ENCODE results near the gene CEP95. TPM values are rescaled to one million over a fixed set of nuclear protein-coding genes. Genes with fewer than 3 reads are reported as not detected.

Gene CEP95
- 30.6 to 38.8 TPM (median 34.5 TPM) in 5 replicates for total RNA-seq (2022; extraction: Qiagen RNA extraction)

GRCh38 chr17:64506576-64507412, at the start of gene CEP95:
Gene CEP95 (plus strand): TSS chr17:64506977. CDS start chr17:64507098, 121 bp downstream.

GRCh38 chr17:64496786-64497564, 9.8 kb upstream of the CEP95 start, which contains the start of gene POLG2:
Gene POLG2 (minus strand): TSS chr17:64497054. CDS start chr17:64496968, 86 bp downstream.

GRCh38 chr17:64506201-64506575, 589 bp upstream of the CEP95 start, which contains the start of gene DDX5:
Gene DDX5 (minus strand): TSS chr17:64506289. CDS start chr17:64506119, 170 bp downstream.

Other genes starting within 250 kb of the CEP95 start
- gene TEX2, start 243.7 kb upstream of the CEP95 start, total RNA-seq (2022; extraction: Qiagen RNA extraction), result 10.6 to 14.0 TPM (median 12.2 TPM) in 5 replicates
- gene PECAM1, start 116.1 kb upstream of the CEP95 start, total RNA-seq (2022; extraction: Qiagen RNA extraction), result 0.03 to 0.56 TPM (median 0.05 TPM) in 5 replicates
- 1.3 to 2.2 TPM (median 1.7 TPM) in 5 replicates for gene MILR1, start 57.9 kb upstream of the CEP95 start, total RNA-seq (2022; extraction: Qiagen RNA extraction)
- gene POLG2, start 9.9 kb upstream of the CEP95 start, total RNA-seq (2022; extraction: Qiagen RNA extraction), result 15.3 to 18.0 TPM (median 16.7 TPM) in 5 replicates
- gene DDX5, start 688 bp upstream of the CEP95 start, total RNA-seq (2022; extraction: Qiagen RNA extraction), result 586 to 1,043 TPM (median 633 TPM) in 5 replicates
- 21.9 to 29.1 TPM (median 27.9 TPM) in 5 replicates for gene SMURF2, start 155.3 kb downstream of the CEP95 start, total RNA-seq (2022; extraction: Qiagen RNA extraction)

All from A549 treated with Mapracorat at 1 μM for 4 hours (cell line).